DOHH2 (cell line): Measurements from ENCODE around the gene TAF6.

Experiments used
- H3F3A ChIP-seq: fragments of 200-600 bp; sonication (generic), shearing (Covaris generic); 2 replicates; pipeline ENCODE4 v1.6.0; 2016; ENCODE audit warnings: antibody characterized with exemption, mild to moderate bottlenecking; ENCODE audit not compliant: control insufficient read depth, insufficient read depth
- H3K27ac ChIP-seq: fragments of 200-600 bp; sonication (generic); 2 replicates; pipeline ENCODE4 v1.5.1; 2014; ENCODE audit warnings: low read depth, mild to moderate bottlenecking, low read length, moderate library complexity
- H3K27me3 ChIP-seq: fragments of 200-600 bp; sonication (generic); 2 replicates; pipeline ENCODE4 v1.6.1; 2014; ENCODE audit warnings: mild to moderate bottlenecking, low read length, mixed read lengths; ENCODE audit not compliant: control insufficient read depth
- H3K36me3 ChIP-seq: fragments of 200-600 bp; sonication (generic); 2 replicates; pipeline ENCODE4 v1.6.1; 2014; ENCODE audit warnings: mild to moderate bottlenecking, low read length, moderate library complexity, mixed read lengths; ENCODE audit not compliant: control insufficient read depth
- H3K4me1 ChIP-seq: fragments of 200-600 bp; sonication (generic); 2 replicates; pipeline ENCODE4 v1.6.1; 2014; ENCODE audit warnings: mild to moderate bottlenecking, low read length, mixed read lengths; ENCODE audit not compliant: control insufficient read depth
- H3K4me2 ChIP-seq: fragments of 200-600 bp; sonication (generic); 2 replicates; pipeline ENCODE4 v1.6.0; 2014; ENCODE audit warnings: mild to moderate bottlenecking, low read length, moderate library complexity
- H3K4me3 ChIP-seq: fragments of 200-600 bp; sonication (generic); 2 replicates; pipeline ENCODE4 v1.5.1; 2014; ENCODE audit warnings: mild to moderate bottlenecking, low read length, mixed read lengths
- H3K79me2 ChIP-seq: fragments of 200-600 bp; sonication (generic); 2 replicates; pipeline ENCODE4 v1.6.1; 2014; ENCODE audit warnings: mild to moderate bottlenecking, low read length, mixed read lengths; ENCODE audit not compliant: control insufficient read depth
- H3K9me2 ChIP-seq: fragments of 200-600 bp; sonication (generic); replicated peaks from 2 replicates; pipeline ENCODE4 v1.6.1; 2014; ENCODE audit warnings: mild to moderate bottlenecking, low read length, mixed read lengths; ENCODE audit not compliant: control insufficient read depth
- H3K9me3 ChIP-seq: fragments of 200-600 bp; sonication (generic); 2 replicates; pipeline ENCODE4 v1.6.1; 2014; ENCODE audit warnings: antibody characterized with exemption, low read length, mixed read lengths; ENCODE audit not compliant: control insufficient read depth, insufficient read depth
- H4K20me1 ChIP-seq: fragments of 200-600 bp; sonication (generic); 2 replicates; pipeline ENCODE4 v1.6.0; 2014; ENCODE audit warnings: low read depth, mild to moderate bottlenecking, antibody characterized with exemption, low read length, moderate library complexity; ENCODE audit not compliant: control insufficient read depth, insufficient read depth
- CTCF ChIP-seq: fragments of 200-600 bp; sonication (generic); IDR thresholded peaks from one replicate; pipeline ENCODE4 v1.5.1; 2014; ENCODE audit warnings: antibody characterized with exemption, mild to moderate bottlenecking, low read depth, low read length; ENCODE audit not compliant: poor library complexity, severe bottlenecking
- EZH2phosphoT487 ChIP-seq: fragments of 200-600 bp; sonication (generic); IDR thresholded peaks from 2 replicates; pipeline ENCODE4 v1.6.1; 2017; ENCODE audit warnings: borderline replicate concordance, mild to moderate bottlenecking, antibody characterized with exemption, low read length, moderate library complexity, mixed read lengths

The TAF6 gene

GRCh38 chr7:100093925-100094486, 25.2 kb downstream of the TAF6 start:
- H3K4me1 ChIP-seq, result peaks cover 23% of the 10 kb centered on the region
- no peak overlapping the region for H3K4me2 ChIP-seq
- H3K36me3 ChIP-seq, result peaks cover 93% of the 10 kb centered on the region
- no peaks in the 10 kb centered on the region for H3K9me2 ChIP-seq
- H3K79me2 ChIP-seq, result peaks cover 43% of the 10 kb centered on the region
- peaks cover 87% of the 10 kb centered on the region for H3F3A ChIP-seq
- no peaks in the 10 kb centered on the region for H3K9me3 ChIP-seq
- H4K20me1 ChIP-seq, result peaks cover 23% of the 10 kb centered on the region
- no peak overlapping the region for H3K4me3 ChIP-seq
- H3K27me3 ChIP-seq, result no peaks in the 10 kb centered on the region
- TF ChIP-seq CTCF (no peak), EZH2phosphoT487 (no peak)
- no peak overlapping the region for H3K27ac ChIP-seq

- peaks cover 18% of the 10 kb centered on the region for H4K20me1 ChIP-seq
- no peaks in the 10 kb centered on the region for H3K9me2 ChIP-seq
- no peaks in the 10 kb centered on the region for H3K27me3 ChIP-seq
- peaks cover 83% of the 10 kb centered on the region for H3F3A ChIP-seq
- H3K9me3 ChIP-seq, result no peaks in the 10 kb centered on the region
- no peak for TF ChIP-seq CTCF
- TF ChIP-seq EZH2phosphoT487, result no peak
- peaks cover 90% of the 10 kb centered on the region for H3K36me3 ChIP-seq
- H3K79me2 ChIP-seq, result peaks cover 43% of the 10 kb centered on the region
- peaks cover 22% of the 10 kb centered on the region for H3K4me1 ChIP-seq
- no peak overlapping the region for H3K4me3 ChIP-seq
- H3K4me2 ChIP-seq, result no peak overlapping the region
- H3K27ac ChIP-seq, result no peak overlapping the region
Observed at GRCh38 chr7:100093498-100093897, 25.7 kb downstream of the TAF6 start.

GRCh38 chr7:100093054-100093453, 26.1 kb downstream of the TAF6 start:
- Histone ChIP-seq H3F3A (peaks cover 78% of the 10 kb centered on the region), H3K36me3 (peaks cover 86% of the 10 kb centered on the region)

More at GRCh38 chr7:100093054-100093453, 26.1 kb downstream of the TAF6 start:
- Histone ChIP-seq H3K4me1 (peaks cover 24% of the 10 kb centered on the region), H3K79me2 (peaks cover 43% of the 10 kb centered on the region), H3K27ac (no peak overlapping the region), H3K9me3 (no peaks in the 10 kb centered on the region), H3K4me2 (no peak overlapping the region), H4K20me1 (peaks cover 13% of the 10 kb centered on the region), H3K27me3 (no peaks in the 10 kb centered on the region), H3K4me3 (no peak overlapping the region), H3K9me2 (no peaks in the 10 kb centered on the region)
- no peak for TF ChIP-seq CTCF
- no peak for TF ChIP-seq EZH2phosphoT487
